ENCODE results near the gene AKAP13.

- TF ChIP-seq CTCF (IDR thresholded peaks at IDR 0.05; ENCODE audit: insufficient read depth, low read length, poor library complexity, severe bottlenecking), result no peak
- no peak for TF ChIP-seq EZH2phosphoT487 (conservative IDR thresholded peaks at IDR 0.05; ENCODE audit: low read length)
Observed at GRCh38 chr15:85772668-85773067, 392.3 kb downstream of the AKAP13 start.

Data from SU-DHL-6 (cell line).